GM10847 (cell line): ENCODE results near the gene TKTL1.

ENCODE experiments used
- POLR2A ChIP-seq: IDR thresholded peaks from 2 replicates; pipeline ENCODE4 v1.6.1; 2011; ENCODE audit not compliant: insufficient read length; ENCODE audit errors: extremely low read depth

Gene TKTL1

DNA sequence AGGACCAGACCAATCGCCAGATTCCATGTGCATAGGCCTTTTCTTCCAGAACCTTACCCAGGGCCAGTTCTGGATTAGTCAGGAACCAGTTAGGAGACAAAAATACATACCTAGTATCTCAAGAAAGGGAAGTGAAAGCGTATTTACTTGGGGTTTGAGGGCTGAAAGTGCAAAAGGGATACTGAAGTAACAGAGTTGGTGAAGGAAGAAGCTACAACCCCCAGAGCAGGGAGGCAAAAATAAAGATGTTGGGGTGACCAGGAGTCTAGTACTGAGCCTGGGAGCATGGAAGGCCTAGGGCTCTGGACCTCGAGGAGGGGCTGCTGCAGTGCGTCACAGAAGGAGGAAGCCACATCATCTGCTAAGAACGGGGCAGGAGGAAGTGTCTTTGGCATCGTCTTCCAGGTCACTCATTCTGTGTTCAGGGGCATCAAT lies 38.3 kb downstream of the TKTL1 start:
- no peak for TF ChIP-seq POLR2A

DNA sequence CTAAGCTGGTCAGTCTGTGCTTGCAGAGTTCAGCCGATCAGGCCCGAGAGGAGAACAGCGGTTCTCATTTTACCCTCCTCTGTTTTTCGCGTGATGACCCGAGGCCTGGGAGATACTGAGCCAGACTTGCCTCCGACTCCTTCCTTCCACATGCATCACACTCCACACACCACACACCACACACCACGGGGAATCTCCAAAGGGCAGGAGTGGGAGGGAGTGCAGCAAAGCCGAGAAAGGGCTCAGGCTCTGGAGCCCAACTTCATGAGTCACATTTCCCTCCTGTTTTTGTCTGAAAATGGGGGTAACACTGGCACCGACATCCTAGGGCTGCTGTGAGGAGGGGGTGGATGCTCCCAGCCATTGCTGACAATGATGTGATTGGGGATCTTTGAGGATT lies 38.9 kb downstream of the TKTL1 start:
- no peak for TF ChIP-seq POLR2A

- no peak for TF ChIP-seq POLR2A
Measured at GRCh38 chrX:154348114-154348531, 52.5 kb downstream of the TKTL1 start.

DNA sequence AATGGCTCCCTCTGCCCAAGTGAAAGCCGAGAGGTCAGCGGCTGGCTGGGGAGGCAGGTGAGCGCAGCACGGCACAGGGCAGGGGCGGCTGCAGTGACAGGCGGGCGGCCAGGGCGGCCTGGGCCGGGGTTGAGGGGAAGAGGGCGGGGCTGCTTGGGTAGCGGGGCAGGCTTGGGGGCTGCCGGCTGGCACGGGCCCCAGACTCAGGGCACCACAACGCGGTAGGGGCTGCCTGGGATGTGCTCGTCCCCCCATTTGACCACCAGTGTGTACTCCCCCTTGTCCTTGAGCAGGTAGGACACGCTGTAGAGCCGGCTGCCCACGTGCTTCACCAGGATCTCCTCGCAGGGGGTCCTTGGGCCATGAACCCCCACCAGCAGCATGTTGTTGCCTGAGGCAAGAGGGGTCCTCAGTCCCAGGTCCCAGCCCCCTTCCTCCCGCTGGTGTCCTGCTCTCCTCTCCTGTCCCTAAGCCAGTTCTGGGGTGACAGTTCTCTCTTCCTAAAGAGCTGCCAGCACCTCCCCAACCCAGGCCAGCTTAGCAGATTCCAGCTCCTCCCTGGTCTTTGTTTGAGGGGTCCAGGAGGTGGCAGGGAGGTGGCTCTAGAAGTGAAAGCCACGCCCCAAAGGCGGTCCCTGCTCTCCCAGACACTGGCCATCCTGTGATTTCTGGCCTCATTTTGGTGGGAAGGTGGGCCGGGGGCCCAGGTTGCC lies 53.2 kb downstream of the TKTL1 start:
- TF ChIP-seq POLR2A = no peak

DNA sequence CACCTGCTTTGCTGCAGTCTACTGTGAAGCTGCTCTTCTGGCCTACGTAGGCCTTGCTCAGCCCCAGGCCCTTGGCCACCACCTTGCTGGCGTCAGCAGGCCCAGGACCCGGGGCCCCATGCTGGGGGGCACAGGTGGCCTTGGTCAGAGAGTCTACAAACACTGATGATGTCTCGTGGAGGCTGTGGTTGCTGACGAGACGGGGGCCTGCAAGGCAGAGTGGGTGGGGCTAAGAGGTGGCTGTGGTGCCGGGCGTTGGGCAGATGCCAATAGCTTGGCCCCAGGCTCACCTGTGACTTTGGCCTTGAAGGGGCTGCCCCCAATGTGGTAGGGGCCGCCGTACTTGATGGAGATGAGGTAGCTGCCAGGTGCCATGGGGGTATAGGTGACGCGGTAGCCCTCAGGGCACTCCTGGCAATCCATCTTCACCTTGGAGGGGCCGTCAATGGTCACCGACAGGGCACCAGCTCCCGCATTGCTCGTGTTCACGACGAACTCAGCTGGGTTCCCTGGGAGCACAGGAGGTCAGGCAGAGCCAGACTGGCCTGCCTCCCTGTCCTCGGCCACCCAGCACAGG lies 53.9 kb downstream of the TKTL1 start:
- no peak for TF ChIP-seq POLR2A

DNA sequence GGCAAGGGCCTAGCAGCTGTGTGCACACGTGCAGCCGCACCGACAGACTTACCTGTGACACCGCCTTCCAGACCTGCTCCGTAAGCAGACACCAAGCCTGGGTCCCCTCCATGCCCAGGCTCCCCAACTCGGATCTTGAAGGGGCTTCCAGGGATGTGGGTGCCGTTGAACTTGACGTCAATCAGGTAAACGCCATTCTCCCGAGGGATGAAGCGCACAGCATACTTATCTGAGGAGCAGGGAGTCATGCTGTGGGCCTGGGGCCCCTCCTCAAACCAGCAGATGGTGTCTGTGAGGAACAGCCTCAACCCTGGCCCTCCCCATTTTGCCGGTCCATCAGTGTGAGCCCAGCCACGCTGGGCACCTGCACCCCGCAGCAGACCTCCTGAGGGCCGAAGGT lies 54.4 kb downstream of the TKTL1 start:
- TF ChIP-seq POLR2A = no peak

GRCh38 chrX:154350429-154351182 lies 55.0 kb downstream of the TKTL1 start:
- no peak for TF ChIP-seq POLR2A

DNA sequence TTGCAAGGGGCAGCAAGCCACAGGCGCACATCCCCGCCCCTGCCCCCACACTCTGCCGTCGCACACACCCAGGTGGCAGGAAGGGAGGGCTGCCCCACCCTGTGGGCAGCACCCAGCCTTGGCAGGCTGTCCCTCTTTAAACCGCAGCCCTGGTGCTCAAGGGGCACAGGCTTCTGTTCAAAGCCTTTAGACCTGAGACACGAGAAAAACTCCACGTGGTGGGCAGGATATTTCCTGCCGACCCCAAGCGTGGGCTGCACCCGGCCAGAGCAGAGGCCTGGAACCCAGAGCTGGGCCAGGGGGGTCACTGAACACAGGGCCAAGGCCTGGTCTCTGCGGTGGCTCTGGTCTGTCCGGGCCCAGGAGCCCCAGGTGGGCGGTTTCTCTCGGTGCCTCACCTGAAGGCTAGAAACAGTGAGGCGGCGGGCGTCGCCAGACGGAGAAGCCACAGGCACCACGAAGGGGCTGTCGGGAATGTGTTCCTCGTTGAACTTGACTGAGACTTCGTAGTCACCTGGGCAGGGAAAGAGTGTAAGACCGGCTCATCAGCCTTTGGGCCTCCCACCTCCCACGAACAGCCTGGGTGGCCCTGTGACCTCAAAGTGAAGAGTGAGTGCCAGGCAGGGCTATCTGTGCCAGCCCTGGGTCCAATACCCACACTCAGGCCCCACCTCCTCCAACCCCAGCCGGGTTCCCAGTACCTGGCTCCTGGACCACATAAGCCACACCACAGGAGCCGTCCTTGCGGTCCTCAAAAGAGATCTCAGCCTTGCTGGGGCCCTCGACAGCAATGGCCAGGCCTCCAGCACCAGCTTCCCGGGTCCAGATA lies 55.8 kb downstream of the TKTL1 start:
- TF ChIP-seq POLR2A = no peak

- TF ChIP-seq POLR2A = no peak
Measured at GRCh38 chrX:154352012-154352401, 56.4 kb downstream of the TKTL1 start.

- TF ChIP-seq POLR2A = no peak
Measured at GRCh38 chrX:154352466-154352865, 56.9 kb downstream of the TKTL1 start.

DNA sequence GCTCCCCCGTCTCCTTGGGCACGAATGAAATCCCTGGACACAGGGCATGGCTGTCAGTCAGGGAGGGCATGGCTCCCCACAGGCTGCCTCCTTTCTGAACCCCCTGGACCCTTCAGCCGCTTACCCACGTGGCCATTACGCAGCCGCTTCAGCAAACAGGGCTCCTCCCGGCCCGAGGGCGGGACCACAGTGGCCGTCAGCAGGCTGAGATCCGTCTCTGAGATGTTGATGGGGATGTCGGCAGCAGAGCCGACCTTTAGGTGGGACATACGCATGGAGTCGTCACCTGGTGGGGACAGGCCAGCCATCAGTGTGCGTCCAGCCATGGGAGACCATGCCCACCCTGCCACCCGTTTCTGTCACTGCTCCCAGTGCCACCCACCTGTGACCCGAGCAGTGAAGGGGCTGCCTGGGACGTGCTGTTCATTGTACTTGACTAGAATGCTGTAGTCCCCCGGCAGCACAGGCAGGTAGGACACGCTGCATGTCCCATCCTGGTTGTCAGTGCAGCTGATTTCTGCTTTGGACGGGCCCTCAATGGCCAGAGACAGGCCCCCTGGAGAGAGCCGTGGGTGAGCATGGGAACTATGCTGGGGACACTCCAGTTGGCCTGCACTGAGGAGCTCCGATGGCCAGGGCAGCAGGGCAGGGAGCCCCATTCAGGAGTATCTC lies 57.7 kb downstream of the TKTL1 start:
- TF ChIP-seq POLR2A = no peak

DNA sequence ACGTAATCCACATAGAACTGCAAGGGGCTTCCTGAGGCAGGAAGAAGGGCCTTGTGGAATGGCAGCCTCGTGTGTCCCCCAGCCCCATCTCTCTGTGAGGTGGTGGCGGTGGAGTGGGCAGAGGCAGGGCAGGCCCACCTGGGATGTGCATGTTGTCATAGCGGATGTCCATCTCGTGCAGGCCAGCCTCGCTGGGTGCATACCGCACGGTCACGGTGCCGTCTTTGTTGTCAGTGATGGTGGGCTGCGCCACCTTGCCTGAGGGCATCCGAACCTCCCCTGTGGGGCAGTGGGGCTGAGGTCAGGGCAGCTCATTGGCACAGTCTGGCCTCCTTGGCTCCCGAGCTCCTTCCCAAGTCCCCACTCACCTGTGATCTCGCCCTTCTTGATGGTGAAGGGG lies 58.4 kb downstream of the TKTL1 start:
- TF ChIP-seq POLR2A = no peak

DNA sequence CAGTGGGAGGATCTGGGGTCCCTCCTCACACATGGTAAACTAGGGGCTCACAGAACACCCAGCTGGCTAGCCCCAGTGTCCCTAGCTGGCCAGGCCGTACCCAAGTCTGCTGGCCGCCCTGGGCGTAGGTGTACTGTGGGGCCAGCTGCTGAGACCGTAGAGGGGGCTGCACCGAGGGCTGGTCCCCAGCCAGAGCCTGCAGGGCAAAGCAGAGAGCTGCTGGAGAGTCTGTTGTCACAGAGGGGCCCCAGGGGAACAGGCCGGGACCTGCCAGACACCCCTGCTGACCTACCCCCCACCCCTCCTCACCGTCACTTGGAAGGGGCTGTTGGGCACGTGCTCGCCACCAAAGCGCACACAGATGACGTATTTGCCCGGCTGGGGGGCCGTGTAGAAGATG lies 58.9 kb downstream of the TKTL1 start:
- TF ChIP-seq POLR2A = no peak

DNA sequence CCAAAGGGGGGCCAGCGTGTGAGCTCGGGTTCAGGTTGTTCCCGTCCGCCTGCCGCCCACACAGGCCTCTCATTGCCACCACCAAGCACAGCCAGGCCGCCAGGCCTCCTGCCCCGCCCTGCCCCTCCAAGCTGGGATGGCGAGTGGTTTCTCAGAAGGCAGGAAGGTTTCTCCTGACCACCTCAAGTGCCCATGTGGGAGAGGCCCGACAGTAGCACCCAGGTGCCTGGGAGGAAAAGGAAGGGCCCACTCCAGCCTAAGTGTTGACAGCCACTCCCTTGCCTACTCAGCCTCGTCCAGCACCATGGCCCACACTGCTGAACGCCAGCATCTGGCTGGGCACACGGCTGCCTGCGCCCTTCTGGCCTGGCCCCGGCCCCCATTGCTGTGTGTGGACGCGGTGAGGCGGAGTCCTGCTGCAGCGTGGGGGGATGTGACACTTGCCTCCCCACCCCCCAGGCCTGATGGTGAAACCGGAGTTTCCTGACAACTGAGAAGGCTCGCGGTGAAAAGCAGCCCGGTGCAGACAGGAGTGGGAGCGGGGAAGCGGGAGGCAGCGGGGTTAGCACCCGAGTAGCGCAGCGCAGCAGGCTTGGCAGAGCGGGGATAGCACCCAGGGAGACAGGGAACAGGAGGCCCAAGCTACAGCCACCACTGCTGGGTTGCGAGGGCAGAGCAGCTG lies 59.6 kb downstream of the TKTL1 start:
- TF ChIP-seq POLR2A = no peak
